HEK293 (cell line): Measurements from ENCODE around the gene RAB11B.
A peak's percentile ranks its signal among the peaks of the same experiment; 100 is the strongest.

Experiments used
- HOXC10 ChIP-seq: sonication (generic); formaldehyde crosslinking; IDR thresholded peaks from 2 replicates; pipeline ENCODE4 v1.8.1; 2023; ENCODE audit warnings: mild to moderate bottlenecking, missing genetic modification reagents
- TCF7L2 ChIP-seq: IDR thresholded peaks from 2 replicates; pipeline ENCODE4 v1.6.1; 2011; ENCODE audit warnings: low read depth, mild to moderate bottlenecking, inconsistent platforms, low read length, moderate library complexity, borderline replicate concordance
- ZNF324 ChIP-seq: fragments of 450-650 bp; formaldehyde crosslinking; IDR thresholded peaks from 2 replicates; pipeline ENCODE4 v1.5.1; 2016; ENCODE audit warnings: missing biosample characterization, missing genetic modification characterization
- ZNF626 ChIP-seq: fragments of 450-650 bp; sonication (Bioruptor Pico); formaldehyde crosslinking; IDR thresholded peaks from 2 replicates; pipeline ENCODE4 v1.5.1; 2018; ENCODE audit warnings: missing biosample characterization, missing genetic modification characterization, inconsistent platforms
- TF ChIP-seq, protein P1 (sequence below): fragments of 450-650 bp; formaldehyde crosslinking; IDR thresholded peaks from 2 replicates; pipeline ENCODE4 v1.5.1; 2016; ENCODE audit warnings: missing biosample characterization, missing genetic modification characterization

DNA sequence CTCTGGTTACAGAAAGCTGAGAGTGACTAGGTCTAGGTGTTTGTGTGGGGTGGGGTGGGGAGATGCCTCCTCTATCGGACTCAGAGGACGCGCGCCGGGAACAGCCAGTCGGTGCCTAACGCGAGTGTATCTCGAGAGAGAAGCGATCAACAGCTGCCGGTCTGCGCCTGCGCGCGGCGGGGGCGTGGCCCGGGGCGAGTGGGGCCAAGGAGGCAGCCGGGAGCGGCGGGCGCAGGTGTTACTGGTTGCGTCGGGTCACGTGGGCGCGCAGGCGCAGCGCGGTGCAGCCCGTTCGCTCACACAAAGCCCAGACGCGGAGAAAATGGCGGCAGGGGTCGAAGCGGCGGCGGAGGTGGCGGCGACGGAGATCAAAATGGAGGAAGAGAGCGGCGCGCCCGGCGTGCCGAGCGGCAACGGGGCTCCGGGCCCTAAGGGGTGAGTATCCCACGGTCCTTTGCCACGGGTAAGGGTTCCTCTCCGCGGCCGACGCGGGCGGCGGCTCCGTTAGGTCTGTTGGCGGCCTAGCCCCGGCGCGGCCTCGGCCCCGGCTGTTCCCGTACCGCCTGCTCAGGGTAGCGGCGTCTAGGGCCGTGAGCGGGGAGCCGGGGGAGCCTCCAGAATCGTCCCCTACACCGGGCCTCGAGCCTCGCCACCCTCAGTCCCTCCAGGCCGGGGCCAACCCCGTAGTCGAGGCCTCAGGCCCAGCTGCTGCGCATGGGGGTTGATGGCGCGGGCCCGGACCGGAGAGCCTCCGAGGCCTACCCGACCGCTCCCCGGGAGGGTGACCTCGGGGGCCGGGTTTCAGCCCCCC is 54.7 kb downstream of the RAB11B start, which contains the start of gene HNRNPM:
- TF ChIP-seq ZNF626 (tag by site-specific recombination) (no peak), HOXC10 (CRISPR knock-in tag) (no peak; the same call in 1 of the 2 replicates), TCF7L2 (no peak), ZNF324 (peak; percentile 71; the same call in 1 of the 2 replicates)
- TF ChIP-seq, protein P1, sequence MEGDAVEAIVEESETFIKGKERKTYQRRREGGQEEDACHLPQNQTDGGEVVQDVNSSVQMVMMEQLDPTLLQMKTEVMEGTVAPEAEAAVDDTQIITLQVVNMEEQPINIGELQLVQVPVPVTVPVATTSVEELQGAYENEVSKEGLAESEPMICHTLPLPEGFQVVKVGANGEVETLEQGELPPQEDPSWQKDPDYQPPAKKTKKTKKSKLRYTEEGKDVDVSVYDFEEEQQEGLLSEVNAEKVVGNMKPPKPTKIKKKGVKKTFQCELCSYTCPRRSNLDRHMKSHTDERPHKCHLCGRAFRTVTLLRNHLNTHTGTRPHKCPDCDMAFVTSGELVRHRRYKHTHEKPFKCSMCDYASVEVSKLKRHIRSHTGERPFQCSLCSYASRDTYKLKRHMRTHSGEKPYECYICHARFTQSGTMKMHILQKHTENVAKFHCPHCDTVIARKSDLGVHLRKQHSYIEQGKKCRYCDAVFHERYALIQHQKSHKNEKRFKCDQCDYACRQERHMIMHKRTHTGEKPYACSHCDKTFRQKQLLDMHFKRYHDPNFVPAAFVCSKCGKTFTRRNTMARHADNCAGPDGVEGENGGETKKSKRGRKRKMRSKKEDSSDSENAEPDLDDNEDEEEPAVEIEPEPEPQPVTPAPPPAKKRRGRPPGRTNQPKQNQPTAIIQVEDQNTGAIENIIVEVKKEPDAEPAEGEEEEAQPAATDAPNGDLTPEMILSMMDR (tag by site-specific recombination), result no peak
